22Rv1 (cell line): Measurements from ENCODE around the gene HOXB4.

Experiments
- H3K27ac ChIP-seq: fragments of 450-650 bp; 2 replicates; pipeline ENCODE4 v1.5.1; 2017
- ZFX ChIP-seq: fragments of 450-650 bp; IDR thresholded peaks from 2 replicates; pipeline ENCODE4 v1.6.1; 2017; ENCODE audit warnings: antibody characterized with exemption, borderline replicate concordance
- TF ChIP-seq, protein P1 (sequence below): fragments of 450-650 bp; IDR thresholded peaks from 2 replicates; pipeline ENCODE4 v1.5.1; 2017; ENCODE audit warnings: mild to moderate bottlenecking

Gene HOXB4

DNA sequence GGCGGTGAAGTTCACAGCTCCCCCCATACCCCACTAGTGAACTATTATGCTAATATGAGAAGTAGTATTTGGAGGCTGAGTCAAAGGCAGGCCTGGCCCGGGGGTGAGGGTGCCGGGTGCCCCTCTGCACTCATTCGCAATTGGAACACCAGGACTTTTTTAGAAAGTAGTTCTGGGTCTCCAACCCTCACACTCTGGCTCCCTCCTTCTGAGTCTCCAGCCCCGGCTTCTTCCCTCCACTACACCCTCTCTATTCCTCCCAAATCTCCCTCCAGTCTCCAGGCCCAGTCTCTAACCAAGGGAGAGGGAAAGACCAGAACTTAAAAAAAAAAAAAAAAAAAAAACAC, 21.9 kb downstream of the HOXB4 start:
- TF ChIP-seq, protein P1, sequence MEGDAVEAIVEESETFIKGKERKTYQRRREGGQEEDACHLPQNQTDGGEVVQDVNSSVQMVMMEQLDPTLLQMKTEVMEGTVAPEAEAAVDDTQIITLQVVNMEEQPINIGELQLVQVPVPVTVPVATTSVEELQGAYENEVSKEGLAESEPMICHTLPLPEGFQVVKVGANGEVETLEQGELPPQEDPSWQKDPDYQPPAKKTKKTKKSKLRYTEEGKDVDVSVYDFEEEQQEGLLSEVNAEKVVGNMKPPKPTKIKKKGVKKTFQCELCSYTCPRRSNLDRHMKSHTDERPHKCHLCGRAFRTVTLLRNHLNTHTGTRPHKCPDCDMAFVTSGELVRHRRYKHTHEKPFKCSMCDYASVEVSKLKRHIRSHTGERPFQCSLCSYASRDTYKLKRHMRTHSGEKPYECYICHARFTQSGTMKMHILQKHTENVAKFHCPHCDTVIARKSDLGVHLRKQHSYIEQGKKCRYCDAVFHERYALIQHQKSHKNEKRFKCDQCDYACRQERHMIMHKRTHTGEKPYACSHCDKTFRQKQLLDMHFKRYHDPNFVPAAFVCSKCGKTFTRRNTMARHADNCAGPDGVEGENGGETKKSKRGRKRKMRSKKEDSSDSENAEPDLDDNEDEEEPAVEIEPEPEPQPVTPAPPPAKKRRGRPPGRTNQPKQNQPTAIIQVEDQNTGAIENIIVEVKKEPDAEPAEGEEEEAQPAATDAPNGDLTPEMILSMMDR, result no peak
- no peak for TF ChIP-seq ZFX
- no peak overlapping the region for H3K27ac ChIP-seq

GRCh38 chr17:48555258-48556228, 22.6 kb downstream of the HOXB4 start:
- no peak for TF ChIP-seq ZFX
- TF ChIP-seq, protein P1, result no peak
- H3K27ac ChIP-seq, result no peak overlapping the region

DNA sequence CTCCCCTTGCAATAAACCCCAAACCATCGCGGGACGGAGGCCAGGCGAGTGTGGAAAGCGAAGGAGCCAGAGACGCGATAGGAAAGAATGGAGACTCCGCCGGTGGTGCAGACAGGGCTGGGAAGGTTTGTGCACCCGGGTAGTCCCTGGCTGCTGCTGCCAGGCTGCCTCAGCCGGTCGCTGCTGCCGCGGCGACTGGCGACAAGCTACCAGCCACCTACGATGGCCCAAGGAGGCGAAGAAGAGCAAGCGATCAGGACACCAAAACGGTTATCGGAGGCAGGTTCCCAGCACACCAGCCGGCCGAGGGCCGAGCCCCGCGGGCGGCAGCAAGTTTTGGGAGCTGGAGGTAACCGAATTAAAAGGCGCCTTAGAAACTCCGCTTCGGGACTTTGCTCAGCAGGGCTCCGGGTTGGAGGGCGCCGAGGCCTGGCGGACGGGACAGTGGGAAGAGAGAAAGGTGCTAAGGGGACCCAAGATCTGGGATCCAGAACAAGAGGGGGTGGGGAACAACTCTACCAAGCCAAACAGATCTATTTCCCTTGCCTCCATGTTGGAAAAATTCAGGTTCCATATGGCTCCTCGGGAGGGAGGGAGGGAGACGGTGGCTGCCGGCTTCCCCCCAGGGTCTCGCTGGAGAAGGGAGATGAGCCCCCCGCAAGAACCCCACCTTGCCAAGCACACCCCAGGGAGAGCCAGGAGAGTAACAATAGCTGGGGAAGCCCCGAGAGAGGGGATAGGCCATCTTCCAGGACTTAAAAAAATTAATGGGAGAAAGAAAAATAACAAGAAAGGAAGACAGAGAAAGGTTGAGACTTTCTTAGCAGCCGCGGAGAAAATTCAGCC, 23.5 kb downstream of the HOXB4 start:
- TF ChIP-seq, protein P1, result no peak
- no peak for TF ChIP-seq ZFX
- no peak overlapping the region for H3K27ac ChIP-seq

DNA sequence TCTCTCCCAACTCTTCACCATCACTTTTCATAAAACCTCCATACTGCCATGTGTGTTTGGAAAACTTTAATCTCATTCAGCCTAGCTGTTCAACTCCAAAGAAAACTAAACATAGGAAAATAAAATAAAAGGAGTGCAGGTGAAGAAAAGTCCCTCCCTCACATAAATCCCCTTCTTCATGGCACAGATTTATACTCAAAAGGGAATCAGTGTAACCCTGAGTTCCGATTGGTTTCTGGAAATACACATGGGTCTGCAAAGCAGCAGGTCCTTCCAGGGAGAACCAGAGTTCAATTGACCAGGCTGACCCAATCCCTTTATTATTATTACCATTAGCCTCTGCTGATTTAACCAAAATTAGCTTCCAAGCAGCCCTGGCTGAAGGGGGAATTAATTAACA, 24.3 kb downstream of the HOXB4 start:
- TF ChIP-seq ZFX, result no peak
- H3K27ac ChIP-seq, result no peak overlapping the region

GRCh38 chr17:48553190-48553547, 25.0 kb downstream of the HOXB4 start:
- no peak overlapping the region for H3K27ac ChIP-seq
- TF ChIP-seq, protein P1, result no peak
- no peak for TF ChIP-seq ZFX

- no peak for TF ChIP-seq ZFX
- TF ChIP-seq, protein P1, result no peak
- H3K27ac ChIP-seq, result no peak overlapping the region
These were observed 25.5 kb downstream of the HOXB4 start for GRCh38 chr17:48552466-48553189.

GRCh38 chr17:48551596-48552465, 26.3 kb downstream of the HOXB4 start:
- H3K27ac ChIP-seq, result no peak overlapping the region
- TF ChIP-seq, protein P1, result no peak
- no peak for TF ChIP-seq ZFX
